Measurements from ENCODE around the gene NTM. TPM values are rescaled to one million over a fixed set of nuclear protein-coding genes. Genes with fewer than 3 reads are reported as not detected.

The NTM gene
- total and polyA plus RNA-seq, 2 of the 8 experiments (the other 6 are each of a cell fraction or from before 2014, with no cell fraction given): 13.4 to 20.0 TPM

DNA sequence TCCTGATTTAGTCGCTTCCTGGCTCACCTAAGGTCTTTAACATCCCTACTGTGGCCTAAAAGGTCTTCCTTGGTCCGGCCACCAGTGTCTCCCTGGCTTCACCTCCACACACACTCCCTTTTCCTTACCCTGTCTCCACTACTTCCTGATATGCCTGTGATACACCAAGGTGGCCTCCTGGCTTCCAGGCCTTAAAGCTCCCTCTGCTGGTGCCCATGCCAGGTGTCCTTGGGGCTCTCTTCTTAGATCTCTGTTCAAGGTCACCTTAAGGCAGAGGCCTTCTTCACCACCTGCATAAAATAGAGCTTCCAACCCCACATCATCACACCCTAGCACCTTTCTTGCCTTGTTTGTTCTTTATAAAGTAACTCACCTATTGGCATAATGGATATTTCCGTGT lies 787.7 kb downstream of the NTM start:
- Histone ChIP-seq H3K36me3 (ENCODE audit: control insufficient read depth in 2 of 4, insufficient read depth in 4 of 4, low read length in 3 of 4) (no peaks in the 10 kb centered on the region), H4K5ac (ENCODE audit: insufficient read length, low read depth, low read length) (no peak overlapping the region), H2AFZ (ENCODE audit: low read length) (no peak overlapping the region), H2AK5ac (ENCODE audit: low read depth, low read length) (no peak overlapping the region), H2BK12ac (ENCODE audit: low read depth, low read length) (no peak overlapping the region), H3K4me3 (ENCODE audit: extremely low read depth in 1 of 4, insufficient read depth in 2 of 4, low read depth in 3 of 4, low read length in 4 of 4) (no peak overlapping the region), H4K8ac (ENCODE audit: extremely low read depth, insufficient read depth, low read length) (no peak overlapping the region), H3K23me2 (ENCODE audit: low read depth, low read length) (peaks cover 7% of the 10 kb centered on the region; the same call in 1 of the 2 replicates), H2BK5ac (ENCODE audit: low read depth, low read length) (no peak overlapping the region), H3K27me3 (replicated peaks in 1 of 4; ENCODE audit: control insufficient read depth in 3 of 4, extremely low read depth in 1 of 4, insufficient read depth in 3 of 4, low read length in 3 of 4) (no peaks in the 10 kb centered on the region), H3K27ac (ENCODE audit: low read depth, low read length) (no peak overlapping the region), H3K9me3 (ENCODE audit: insufficient read depth in 2 of 2, low read depth in 1 of 2, low read length in 1 of 2) (no peaks in the 10 kb centered on the region), H3K4ac (replicated peaks; ENCODE audit: insufficient read length, low read depth, low read length) (no peak overlapping the region), H3K14ac (ENCODE audit: insufficient read length) (no peak overlapping the region), H2BK20ac (ENCODE audit: low read length) (no peak overlapping the region), H3K23ac (ENCODE audit: insufficient read length) (no peak overlapping the region), H3K4me1 (replicated peaks in 1 of 4; ENCODE audit: control insufficient read depth in 3 of 4, insufficient read depth in 4 of 4, low read length in 3 of 4) (no peaks in the 10 kb centered on the region; a peak in 1 of 7 replicates), H3K9ac (replicated peaks in 1 of 4; ENCODE audit: extremely low read depth in 1 of 4, low read depth in 3 of 4, low read length in 3 of 4) (no peak overlapping the region), H3K56ac (replicated peaks; ENCODE audit: insufficient read length, low read depth, low read length) (no peak overlapping the region), H3K79me1 (ENCODE audit: low read depth, low read length) (no peaks in the 10 kb centered on the region), H3K4me2 (ENCODE audit: insufficient read depth in 1 of 2, low read depth in 2 of 2, low read length in 2 of 2) (no peak overlapping the region), H2BK120ac (replicated peaks; ENCODE audit: low read depth, low read length) (no peak overlapping the region), H4K91ac (replicated peaks; ENCODE audit: insufficient read length, low read length) (no peak overlapping the region), H2BK15ac (ENCODE audit: low read length) (no peak overlapping the region), H3K79me2 (ENCODE audit: control insufficient read depth in 1 of 2, insufficient read depth in 2 of 2, low read length in 2 of 2) (no peaks in the 10 kb centered on the region), H3K18ac (ENCODE audit: extremely low read depth, low read length) (no peak overlapping the region), H4K20me1 (replicated peaks in 1 of 2; ENCODE audit: control insufficient read depth in 1 of 2, insufficient read depth in 2 of 2, low read length in 2 of 2) (peaks cover 0 to 2% of the 10 kb centered on the region in 2 experiments)
- DNase-seq (ENCODE audit: low read depth in 1 of 2, low spot score in 2 of 2) (peak; percentile 19 to 64), FAIRE-seq (peak; percentile 72)
- TF ChIP-seq RBBP5 (IDR thresholded peaks at IDR 0.05; ENCODE audit: borderline replicate concordance, low read depth, low read length): no peak
- TF ChIP-seq, protein P1, sequence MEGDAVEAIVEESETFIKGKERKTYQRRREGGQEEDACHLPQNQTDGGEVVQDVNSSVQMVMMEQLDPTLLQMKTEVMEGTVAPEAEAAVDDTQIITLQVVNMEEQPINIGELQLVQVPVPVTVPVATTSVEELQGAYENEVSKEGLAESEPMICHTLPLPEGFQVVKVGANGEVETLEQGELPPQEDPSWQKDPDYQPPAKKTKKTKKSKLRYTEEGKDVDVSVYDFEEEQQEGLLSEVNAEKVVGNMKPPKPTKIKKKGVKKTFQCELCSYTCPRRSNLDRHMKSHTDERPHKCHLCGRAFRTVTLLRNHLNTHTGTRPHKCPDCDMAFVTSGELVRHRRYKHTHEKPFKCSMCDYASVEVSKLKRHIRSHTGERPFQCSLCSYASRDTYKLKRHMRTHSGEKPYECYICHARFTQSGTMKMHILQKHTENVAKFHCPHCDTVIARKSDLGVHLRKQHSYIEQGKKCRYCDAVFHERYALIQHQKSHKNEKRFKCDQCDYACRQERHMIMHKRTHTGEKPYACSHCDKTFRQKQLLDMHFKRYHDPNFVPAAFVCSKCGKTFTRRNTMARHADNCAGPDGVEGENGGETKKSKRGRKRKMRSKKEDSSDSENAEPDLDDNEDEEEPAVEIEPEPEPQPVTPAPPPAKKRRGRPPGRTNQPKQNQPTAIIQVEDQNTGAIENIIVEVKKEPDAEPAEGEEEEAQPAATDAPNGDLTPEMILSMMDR (IDR thresholded peaks at IDR 0.05; ENCODE audit: control extremely low read depth in 1 of 3, insufficient read depth in 1 of 3, low read depth in 1 of 3, low read length in 3 of 3): peak; percentile 66 to 86 (median 78)
- TF ChIP-seq RAD21 (IDR thresholded peaks at IDR 0.05 in 1 of 2, conservative IDR thresholded peaks at IDR 0.05 in 1 of 2; ENCODE audit: low read depth in 2 of 2, low read length in 2 of 2): peak; percentile 58 to 72
- TF ChIP-seq EGR1 (IDR thresholded peaks at IDR 0.05; ENCODE audit: borderline replicate concordance, low read depth, low read length): no peak
- TF ChIP-seq YY1 (IDR thresholded peaks at IDR 0.05; ENCODE audit: low read depth, low read length): 0 out of 2 replicates have a peak, but pooled peaks have one; percentile 23
- TF ChIP-seq SIN3A (conservative IDR thresholded peaks at IDR 0.05 in 1 of 2, IDR thresholded peaks at IDR 0.05 in 1 of 2; ENCODE audit: low read depth in 1 of 2, low read length in 2 of 2): no peak
- WGBS, 2 experiments (ENCODE audit: extremely low coverage in 1 of 2, insufficient coverage in 1 of 2, insufficient read length in 1 of 2, insufficient replicate concordance in 2 of 2, low coverage in 1 of 2, low lambda C conversion rate in 2 of 2, missing lambda C conversion rate in 1 of 2): 84% methylated on average over 3 of the region's 3 CpGs; no CpG with 5 or more reads in 1 of the 2 experiments
- CTCF ChIA-PET (ENCODE audit: partially characterized antibody): interaction anchor here (0.7 to 4.2 kb wide), 14 partner anchors 9 to 463 kb away, joined by 3 to 16 read pairs (median 5); no protein-coding TSS in a partner anchor
- POLR2A ChIA-PET (ENCODE audit: partially characterized antibody): no interaction called here
